H1 (cell line): ENCODE data around the gene KCNMA1. TPM values are rescaled to one million over a fixed set of nuclear protein-coding genes. Genes with fewer than 3 reads are reported as not detected.

ENCODE experiments used
- CTCF ChIA-PET: fragments of 300-600 bp; sonication (Branson Sonifier 250); formaldehyde crosslinking; loops from one replicate; lab custom pipeline; 2021; ENCODE audit not compliant: partially characterized antibody; lab: Charles Lee
- POLR2A ChIA-PET: fragments of 300-600 bp; sonication (Branson Sonifier 250); formaldehyde crosslinking; loops from one replicate; lab custom pipeline; 2021; ENCODE audit warnings: inconsistent platforms; ENCODE audit not compliant: partially characterized antibody; lab: Charles Lee
- DNase-seq, 2 experiments: peaks; one replicate each; pipeline versions ENCODE4 v3.0.0 to v3.0.0-alpha.2; 2010 to 2022; ENCODE audit warnings: low spot score in 2 of 2, low read depth in 1 of 2, mixed read lengths in 1 of 2
- FAIRE-seq: peaks from 2 replicates; lab custom pipeline; 2011; peaks lifted over from hg19 to GRCh38; lab: Jason Lieb, UNC
- H2AFZ ChIP-seq: 2 replicates; pipeline ENCODE4 v1.8.1; 2012; ENCODE audit warnings: low read length, inconsistent platforms
- H2AK5ac ChIP-seq: 2 replicates; pipeline ENCODE4 v1.6.1; 2013; ENCODE audit warnings: low read depth, low read length
- H2BK120ac ChIP-seq: replicated peaks from 2 replicates; pipeline ENCODE3; 2013; ENCODE audit warnings: low read depth, low read length, inconsistent platforms
- H2BK12ac ChIP-seq: 2 replicates; pipeline ENCODE4 v1.6.1; 2013; ENCODE audit warnings: low read depth, low read length
- H2BK15ac ChIP-seq: 2 replicates; pipeline ENCODE4 v1.6.1; 2013; ENCODE audit warnings: low read length
- H2BK20ac ChIP-seq: 2 replicates; pipeline ENCODE4 v1.6.1; 2013; ENCODE audit warnings: low read length
- H2BK5ac ChIP-seq: 2 replicates; pipeline ENCODE4 v1.6.1; 2013; ENCODE audit warnings: low read depth, low read length
- H3K14ac ChIP-seq: 2 replicates; pipeline ENCODE4 v1.6.1; 2013; ENCODE audit warnings: inconsistent platforms; ENCODE audit not compliant: insufficient read length
- H3K18ac ChIP-seq: 2 replicates; pipeline ENCODE4 v1.6.1; 2013; ENCODE audit warnings: low read length; ENCODE audit errors: extremely low read depth
- H3K23ac ChIP-seq: 2 replicates; pipeline ENCODE4 v1.6.1; 2013; ENCODE audit warnings: inconsistent platforms; ENCODE audit not compliant: insufficient read length
- H3K23me2 ChIP-seq: 2 replicates; pipeline ENCODE4 v1.6.1; 2013; ENCODE audit warnings: low read depth, low read length
- H3K27ac ChIP-seq: 2 replicates; pipeline ENCODE4 v1.6.1; 2011; ENCODE audit warnings: low read depth, low read length, inconsistent platforms
- H3K27me3 ChIP-seq, 4 experiments: replicated peaks in 1 of 4; 1 replicate in 1 of 4; 2 replicates in 3 of 4; pipeline versions ENCODE4 v1.6.1 to v1.8.1; 2011 to 2013; ENCODE audit warnings: low read length in 3 of 4, mild to moderate bottlenecking in 3 of 4, inconsistent platforms in 2 of 4, mixed read lengths in 2 of 4, moderate library complexity in 1 of 4; ENCODE audit not compliant: control insufficient read depth in 3 of 4, insufficient read depth in 3 of 4; ENCODE audit errors: extremely low read depth in 1 of 4
- H3K36me3 ChIP-seq, 4 experiments: 2 replicates each; pipeline versions ENCODE4 v1.6.1 to v1.8.1; 2011 to 2013; ENCODE audit warnings: mild to moderate bottlenecking in 4 of 4, low read length in 3 of 4, moderate library complexity in 2 of 4, control low read depth in 1 of 4, inconsistent platforms in 1 of 4; ENCODE audit not compliant: insufficient read depth in 4 of 4, control insufficient read depth in 2 of 4
- H3K4ac ChIP-seq: replicated peaks from 2 replicates; pipeline ENCODE3; 2013; ENCODE audit warnings: low read length, low read depth, mixed read lengths, inconsistent platforms; ENCODE audit not compliant: insufficient read length
- H3K4me1 ChIP-seq, 4 experiments: replicated peaks in 1 of 4; 1 replicate in 1 of 4; 2 replicates in 3 of 4; pipeline versions ENCODE4 v1.6.1 to v1.8.1; 2011 to 2013; ENCODE audit warnings: low read length in 3 of 4, inconsistent platforms in 2 of 4, mixed read lengths in 1 of 4; ENCODE audit not compliant: insufficient read depth in 4 of 4, control insufficient read depth in 3 of 4
- H3K4me2 ChIP-seq, 2 experiments: 2 replicates each; pipeline versions ENCODE4 v1.6.1 to v1.8.1; 2011 to 2013; ENCODE audit warnings: low read depth in 2 of 2, low read length in 2 of 2, control low read depth in 1 of 2, inconsistent platforms in 1 of 2, mild to moderate bottlenecking in 1 of 2; ENCODE audit not compliant: insufficient read depth in 1 of 2
- H3K4me3 ChIP-seq, 4 experiments: fragments of 200-600, 300-600 bp in 1 of 4; sonication (generic), shearing (Covaris generic), sonication (Bioruptor Twin) in 1 of 4; 2 replicates each; pipeline versions ENCODE4 v1.5.1 to v1.8.1; 2011 to 2016; ENCODE audit warnings: low read length in 4 of 4, low read depth in 3 of 4, control low read depth in 2 of 4, inconsistent platforms in 2 of 4, mild to moderate bottlenecking in 2 of 4, mixed read lengths in 1 of 4, moderate library complexity in 1 of 4; ENCODE audit not compliant: insufficient read depth in 2 of 4; ENCODE audit errors: extremely low read depth in 1 of 4
- H3K56ac ChIP-seq: replicated peaks from 2 replicates; pipeline ENCODE3; 2013; ENCODE audit warnings: low read depth, mild to moderate bottlenecking, mixed read lengths, low read length, inconsistent platforms; ENCODE audit not compliant: insufficient read length
- H3K79me1 ChIP-seq: 2 replicates; pipeline ENCODE4 v1.6.1; 2013; ENCODE audit warnings: low read depth, low read length, control low read depth
- H3K79me2 ChIP-seq, 2 experiments: 2 replicates each; pipeline versions ENCODE4 v1.6.1 to v1.8.1; 2012 to 2013; ENCODE audit warnings: low read length in 2 of 2, mild to moderate bottlenecking in 2 of 2, inconsistent platforms in 1 of 2; ENCODE audit not compliant: insufficient read depth in 2 of 2, control insufficient read depth in 1 of 2
- H3K9ac ChIP-seq, 4 experiments: replicated peaks in 1 of 4; 1 replicate in 1 of 4; 2 replicates in 3 of 4; pipeline versions ENCODE4 v1.6.1 to v1.8.1; 2011 to 2013; ENCODE audit warnings: low read depth in 3 of 4, low read length in 3 of 4, control low read depth in 2 of 4, mild to moderate bottlenecking in 2 of 4, moderate library complexity in 2 of 4, inconsistent platforms in 1 of 4; ENCODE audit errors: extremely low read depth in 1 of 4
- H3K9me3 ChIP-seq, 2 experiments: 2 replicates each; pipeline versions ENCODE4 v1.6.1 to v1.8.1; 2012 to 2013; ENCODE audit warnings: mild to moderate bottlenecking in 2 of 2, moderate library complexity in 2 of 2, control low read depth in 1 of 2, inconsistent platforms in 1 of 2, low read depth in 1 of 2, low read length in 1 of 2, mixed read lengths in 1 of 2; ENCODE audit not compliant: insufficient read depth in 2 of 2
- H4K20me1 ChIP-seq, 2 experiments: replicated peaks in 1 of 2; 2 replicates each; pipeline versions ENCODE3 to v1.8.1; 2011 to 2013; ENCODE audit warnings: inconsistent platforms in 2 of 2, low read length in 2 of 2, mild to moderate bottlenecking in 1 of 2; ENCODE audit not compliant: insufficient read depth in 2 of 2, control insufficient read depth in 1 of 2
- H4K5ac ChIP-seq: 2 replicates; pipeline ENCODE4 v1.6.1; 2013; ENCODE audit warnings: low read length, low read depth, mixed read lengths, inconsistent platforms; ENCODE audit not compliant: insufficient read length
- H4K8ac ChIP-seq: 2 replicates; pipeline ENCODE4 v1.8.0; 2013; ENCODE audit warnings: mild to moderate bottlenecking, moderate library complexity, low read length, inconsistent platforms; ENCODE audit not compliant: insufficient read depth; ENCODE audit errors: extremely low read depth
- H4K91ac ChIP-seq: replicated peaks from 2 replicates; pipeline ENCODE3; 2013; ENCODE audit warnings: low read length, mixed read lengths, inconsistent platforms; ENCODE audit not compliant: insufficient read length
- BCL11A ChIP-seq, 2 experiments: IDR thresholded peaks; one replicate each; pipeline ENCODE4 v1.6.1; 2011; ENCODE audit warnings: low read depth in 2 of 2, low read length in 2 of 2, mild to moderate bottlenecking in 2 of 2
- CREB1 ChIP-seq: IDR thresholded peaks from 2 replicates; pipeline ENCODE4 v1.6.1; 2012; ENCODE audit warnings: inconsistent platforms
- EGR1 ChIP-seq: IDR thresholded peaks from 2 replicates; pipeline ENCODE4 v1.6.1; 2011; ENCODE audit warnings: low read depth, low read length, borderline replicate concordance
- GTF2F1 ChIP-seq: IDR thresholded peaks from 2 replicates; pipeline ENCODE4 v1.6.1; 2012; ENCODE audit warnings: low read depth, low read length, improper control_type of control experiment, borderline replicate concordance
- HDAC6 ChIP-seq: IDR thresholded peaks from one replicate; pipeline ENCODE4 v1.7.1; 2012; ENCODE audit warnings: low read depth, mild to moderate bottlenecking, inconsistent platforms, low read length, moderate library complexity
- KDM4A ChIP-seq: IDR thresholded peaks from one replicate; pipeline ENCODE4 v1.7.1; 2012; ENCODE audit warnings: low read depth, mild to moderate bottlenecking, moderate library complexity, low read length, inconsistent platforms; ENCODE audit not compliant: severe bottlenecking
- KDM5A ChIP-seq: fragments of 200-600 bp; IDR thresholded peaks from 2 replicates; pipeline ENCODE4 v1.7.1; 2012; ENCODE audit warnings: mild to moderate bottlenecking, low read length, inconsistent platforms, mixed read lengths
- MAFK ChIP-seq: IDR thresholded peaks from 2 replicates; pipeline ENCODE4 v1.6.1; 2012; ENCODE audit warnings: low read depth, mild to moderate bottlenecking, improper control_type of control experiment, low read length
- NRF1 ChIP-seq: IDR thresholded peaks from 2 replicates; pipeline ENCODE4 v1.6.1; 2011; ENCODE audit warnings: mild to moderate bottlenecking, low read depth, low read length, improper control_type of control experiment
- PHF8 ChIP-seq: fragments of 200-600 bp; sonication (generic); conservative IDR thresholded peaks from 2 replicates; pipeline ENCODE4 v1.7.1; 2012; ENCODE audit warnings: low read depth, mild to moderate bottlenecking, inconsistent platforms, low read length, moderate library complexity
- POU5F1 ChIP-seq: IDR thresholded peaks from 2 replicates; pipeline ENCODE4 v1.6.1; 2011; ENCODE audit warnings: low read depth, mild to moderate bottlenecking, low read length, moderate library complexity
- RBBP5 ChIP-seq: IDR thresholded peaks from 2 replicates; pipeline ENCODE4 v1.7.1; 2012; ENCODE audit warnings: low read depth, mild to moderate bottlenecking, inconsistent platforms, low read length, moderate library complexity, borderline replicate concordance
- TAF7 ChIP-seq: optimal IDR thresholded peaks from 2 replicates; pipeline ENCODE3; 2011; ENCODE audit warnings: low read depth, mild to moderate bottlenecking, inconsistent platforms, low read length, moderate library complexity, borderline replicate concordance
- USF2 ChIP-seq: IDR thresholded peaks from 2 replicates; pipeline ENCODE4 v1.6.1; 2011; ENCODE audit warnings: low read length, improper control_type of control experiment
- YY1 ChIP-seq: IDR thresholded peaks from 2 replicates; pipeline ENCODE4 v1.6.1; 2011; ENCODE audit warnings: low read depth, mild to moderate bottlenecking, low read length
- WGBS, 2 experiments: shearing (Covaris generic) in 1 of 2; methylation state at CpG; one replicate each; pipeline versions ENCODE4 v1.1.6 to v1.1.7; 2013 to 2015; ENCODE audit warnings: low lambda C conversion rate in 2 of 2, mixed read lengths in 2 of 2, inconsistent platforms in 1 of 2, low coverage in 1 of 2, missing lambda C conversion rate in 1 of 2; ENCODE audit not compliant: insufficient replicate concordance in 2 of 2, insufficient coverage in 1 of 2, insufficient read length in 1 of 2; ENCODE audit errors: extremely low coverage in 1 of 2, missing lambda C conversion rate in 1 of 2; 5-methylcytosine and 5-hydroxymethylcytosine counted together
- polyA plus RNA-seq, 7 experiments: library from polyadenylated mRNA; depleted of rRNA in 3 of 7; stranded (reverse) in 5 of 7; unstranded in 2 of 7; fragments of >200 nt in 5 of 7; fragments of 200-250 nt in 2 of 7; gene quantifications; 1 replicate in 5 of 7; 2 replicates in 1 of 7; 4 replicates in 1 of 7; pipeline versions ENCODE4 v1.2.1 to v1.2.3, GENCODE V29; 2011 to 2013; ENCODE audit warnings: missing spikeins in 2 of 7, mixed read lengths in 2 of 7
- total RNA-seq: library from RNA; stranded (reverse); fragmentation: NEBNext Ultra II Directional; extraction: Animal tissue kit (Norgen Biotek cat#: 25700); gene quantifications from 2 replicates; pipeline ENCODE4 v1.2.1, GENCODE V29; 2021

Gene KCNMA1
- total and polyA plus RNA-seq, 2 of the 8 experiments (the other 6 are each of a cell fraction or from before 2014, with no cell fraction given), result 10.2 to 11.1 TPM

- H3K27me3 ChIP-seq, result no peaks in the 10 kb centered on the region
- no peaks in the 10 kb centered on the region for H3K9me3 ChIP-seq
- H3K23me2 ChIP-seq, result no peaks in the 10 kb centered on the region
- no peak overlapping the region for H4K91ac ChIP-seq
- no peak for TF ChIP-seq NRF1
- TF ChIP-seq POU5F1, result no peak
- TF ChIP-seq RBBP5, result no peak
- TF ChIP-seq BCL11A (IDR thresholded peaks at IDR 0.05; ENCODE audit: low read depth in 2 of 2, low read length in 2 of 2), result no peak
- no peak for TF ChIP-seq KDM4A
- no peak for TF ChIP-seq TAF7
- no peak for TF ChIP-seq MAFK
- TF ChIP-seq KDM5A, result no peak
- no peak for TF ChIP-seq USF2
- TF ChIP-seq CREB1, result no peak
- TF ChIP-seq HDAC6, result no peak
- no peak for TF ChIP-seq PHF8
- no peak for TF ChIP-seq YY1
- TF ChIP-seq GTF2F1, result no peak
- no peak for TF ChIP-seq EGR1
- no peak overlapping the region for H2BK15ac ChIP-seq
- H2BK12ac ChIP-seq, result no peak overlapping the region
- H2BK120ac ChIP-seq, result no peak overlapping the region
- FAIRE-seq, result no peak
- H3K4me2 ChIP-seq, result no peak overlapping the region
- H3K4ac ChIP-seq, result no peak overlapping the region
- no peak overlapping the region for H4K8ac ChIP-seq
- ChIA-PET CTCF (interaction anchor here (1.1 kb wide), 1 partner anchor 12 kb away, joined by 4 read pairs; no protein-coding TSS in a partner anchor), POLR2A (no interaction called here)
- no peak overlapping the region for H3K9ac ChIP-seq
- H2AK5ac ChIP-seq, result no peak overlapping the region
- 90% methylated on average over 3 of the region's 3 CpGs; no CpG with 5 or more reads in 1 of the 2 experiments for WGBS, 2 experiments
- H3K23ac ChIP-seq, result no peak overlapping the region
- no peak overlapping the region for H3K27ac ChIP-seq
- no peak overlapping the region for H2BK20ac ChIP-seq
- no peak overlapping the region for H3K56ac ChIP-seq
- H3K14ac ChIP-seq, result no peak overlapping the region
- no peak overlapping the region for H2BK5ac ChIP-seq
- no peaks in the 10 kb centered on the region for H3K79me1 ChIP-seq
- no peaks in the 10 kb centered on the region; a peak in 1 of 7 replicates for H3K4me1 ChIP-seq
- H3K36me3 ChIP-seq, result no peaks in the 10 kb centered on the region
- no peaks in the 10 kb centered on the region for H3K79me2 ChIP-seq
- no peak overlapping the region for H4K5ac ChIP-seq
- no peak overlapping the region for H3K4me3 ChIP-seq
- DNase-seq, result no peak
- H4K20me1 ChIP-seq, result no peaks in the 10 kb centered on the region
- H2AFZ ChIP-seq, result no peak overlapping the region
- H3K18ac ChIP-seq, result no peak overlapping the region
Observed at GRCh38 chr10:77068969-77069368, 568.6 kb downstream of the KCNMA1 start.
